ENCODE measurements around the gene RHBDD1.

DNA sequence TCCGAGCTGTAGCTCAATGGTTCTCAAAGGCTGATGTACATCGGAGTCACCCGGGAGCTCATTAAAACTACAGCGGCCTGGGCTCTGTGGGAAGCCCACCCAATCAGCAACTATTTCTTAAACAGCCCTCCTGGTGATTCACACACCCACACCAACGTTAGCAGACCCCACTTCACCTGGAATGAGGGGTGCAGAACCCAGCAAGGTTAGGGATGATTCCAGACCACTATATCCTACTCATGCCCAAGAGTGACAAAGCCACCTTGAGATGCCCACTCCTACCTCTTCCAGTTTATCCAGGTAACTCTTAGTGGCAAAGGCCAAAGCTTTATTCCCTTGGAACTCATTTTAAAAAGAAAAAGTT, 149.7 kb downstream of the RHBDD1 start:
- TF ChIP-seq, protein P1, sequence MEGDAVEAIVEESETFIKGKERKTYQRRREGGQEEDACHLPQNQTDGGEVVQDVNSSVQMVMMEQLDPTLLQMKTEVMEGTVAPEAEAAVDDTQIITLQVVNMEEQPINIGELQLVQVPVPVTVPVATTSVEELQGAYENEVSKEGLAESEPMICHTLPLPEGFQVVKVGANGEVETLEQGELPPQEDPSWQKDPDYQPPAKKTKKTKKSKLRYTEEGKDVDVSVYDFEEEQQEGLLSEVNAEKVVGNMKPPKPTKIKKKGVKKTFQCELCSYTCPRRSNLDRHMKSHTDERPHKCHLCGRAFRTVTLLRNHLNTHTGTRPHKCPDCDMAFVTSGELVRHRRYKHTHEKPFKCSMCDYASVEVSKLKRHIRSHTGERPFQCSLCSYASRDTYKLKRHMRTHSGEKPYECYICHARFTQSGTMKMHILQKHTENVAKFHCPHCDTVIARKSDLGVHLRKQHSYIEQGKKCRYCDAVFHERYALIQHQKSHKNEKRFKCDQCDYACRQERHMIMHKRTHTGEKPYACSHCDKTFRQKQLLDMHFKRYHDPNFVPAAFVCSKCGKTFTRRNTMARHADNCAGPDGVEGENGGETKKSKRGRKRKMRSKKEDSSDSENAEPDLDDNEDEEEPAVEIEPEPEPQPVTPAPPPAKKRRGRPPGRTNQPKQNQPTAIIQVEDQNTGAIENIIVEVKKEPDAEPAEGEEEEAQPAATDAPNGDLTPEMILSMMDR (conservative IDR thresholded peaks at IDR 0.05; ENCODE audit: low read length): no peak; the same call in 1 of the 2 replicates
- no peak for TF ChIP-seq EZH2phosphoT487 (IDR thresholded peaks at IDR 0.05; ENCODE audit: borderline replicate concordance)
